Left colon (tissue), 2 donors: ENCODE data around the gene HHAT. TPM values are rescaled to one million over a fixed set of nuclear protein-coding genes. Genes with fewer than 3 reads are reported as not detected.
"Not testable (repeated sequence)": the region's sequence is repeated elsewhere in the genome, so short reads cannot be mapped to it uniquely, and the experiment has no call there.

ENCODE experiments used
- ATAC-seq: fragments of 200-7000 bp; cut with Tn5 transposase; one replicate; pipeline ENCODE4 v1.9.1; 2020; ENCODE audit warnings: mild to moderate bottlenecking, moderate library complexity
- DNase-seq, 2 donors: peaks; one replicate each; pipeline ENCODE4 v3.0.0-alpha.2; 2020
- intact Hi-C, 2 donors: fragments of 100-400 bp; cut with DNase I in 1 of 2; cut with micrococcal nuclease in 1 of 2; formaldehyde crosslinking; loops; one replicate each; pipeline versions ENCODE4 v1.11.2 to v1.14.0; 2022; cut with DNase I, micrococcal nuclease
- total RNA-seq, 2 donors: library from RNA; stranded (reverse); fragmentation: NEBNext Ultra II Directional; extraction: Animal tissue kit (Norgen Biotek cat#: 25700); gene quantifications; one replicate each; pipeline ENCODE4 v1.2.1, GENCODE V29; 2021
- donor health status: DM: no; HTN: no; CAD: no.
- donor health status: DM: yes; HTN: yes; CAD: no.

Gene HHAT
- total RNA-seq, 2 donors from 2014 or later = 4.6 to 6.8 TPM

- no peak for ATAC-seq
- no peak for DNase-seq
- intact Hi-C loops = no loop called here
These were observed 48.2 kb downstream of the HHAT start for GRCh38 chr1:210376836-210377372.

- intact Hi-C loops = no loop called here
- ATAC-seq (no peak), DNase-seq (no peak)
These were observed 49.1 kb downstream of the HHAT start for GRCh38 chr1:210377731-210378333.

GRCh38 chr1:210378736-210379135 lies 50.0 kb downstream of the HHAT start:
- intact Hi-C loops = no loop called here

GRCh38 chr1:210381934-210382333 lies 53.2 kb downstream of the HHAT start:
- no peak for ATAC-seq
- intact Hi-C loops = no loop called here
- no peak for DNase-seq

More at GRCh38 chr1:210378736-210379135, 50.0 kb downstream of the HHAT start:
- ATAC-seq (no peak), DNase-seq (no peak)

GRCh38 chr1:210384625-210385024 lies 55.9 kb downstream of the HHAT start:
- ATAC-seq (no peak), DNase-seq (no peak)
- intact Hi-C loops = no loop called here

GRCh38 chr1:210385228-210385627 lies 56.5 kb downstream of the HHAT start:
- intact Hi-C loops = no loop called here
- no peak for DNase-seq
- ATAC-seq = no peak

GRCh38 chr1:210394281-210394821 lies 65.6 kb downstream of the HHAT start:
- DNase-seq (no peak), ATAC-seq (no peak)
- intact Hi-C loops = no loop called here

GRCh38 chr1:210396541-210396940 lies 67.8 kb downstream of the HHAT start:
- no peak for DNase-seq
- no peak for ATAC-seq
- intact Hi-C loops = no loop called here

GRCh38 chr1:210397252-210397651 lies 68.5 kb downstream of the HHAT start:
- intact Hi-C loops = no loop called here

GRCh38 chr1:210397681-210398080 lies 69.0 kb downstream of the HHAT start:
- intact Hi-C loops = no loop called here
- DNase-seq = no peak
- ATAC-seq = no peak

More at GRCh38 chr1:210397252-210397651, 68.5 kb downstream of the HHAT start:
- DNase-seq (no peak), ATAC-seq (no peak)

GRCh38 chr1:210398466-210398865 lies 69.8 kb downstream of the HHAT start:
- intact Hi-C loops = no loop called here
- DNase-seq (no peak), ATAC-seq (no peak)

GRCh38 chr1:210400043-210400840 lies 71.5 kb downstream of the HHAT start:
- intact Hi-C loops = loop anchor here in 1 of 2 donors (5.0 to 10.0 kb wide), 2 partner anchors 255 to 737 kb away; no protein-coding TSS in a partner anchor
- ATAC-seq = peak; percentile 91
- DNase-seq = peak; percentile 34

GRCh38 chr1:210402560-210402959 lies 73.9 kb downstream of the HHAT start:
- DNase-seq (no peak), ATAC-seq (no peak)
- intact Hi-C loops = loop anchor here in 1 of 2 donors (5.0 to 10.0 kb wide), 2 partner anchors 258 to 735 kb away; no protein-coding TSS in a partner anchor

GRCh38 chr1:210405316-210405715 lies 76.6 kb downstream of the HHAT start:
- DNase-seq (no peak), ATAC-seq (no peak)
- intact Hi-C loops = loop anchor here in 1 of 2 donors (10.0 kb wide), 1 partner anchor 261 kb away; no protein-coding TSS in a partner anchor

GRCh38 chr1:210406341-210406740 lies 77.6 kb downstream of the HHAT start:
- ATAC-seq, DNase-seq: not testable (repeated sequence)
- intact Hi-C loops = loop anchor here in 1 of 2 donors (10.0 kb wide), 1 partner anchor 262 kb away; no protein-coding TSS in a partner anchor

GRCh38 chr1:210407207-210407886 lies 78.6 kb downstream of the HHAT start:
- ATAC-seq = peak; percentile 75
- intact Hi-C loops = loop anchor here in 1 of 2 donors (10.0 kb wide), 1 partner anchor 263 kb away; no protein-coding TSS in a partner anchor
- DNase-seq = peak in 1 of 2 donors; percentile 83

- intact Hi-C loops = loop anchor here in 1 of 2 donors (10.0 kb wide), 1 partner anchor 263 kb away; no protein-coding TSS in a partner anchor
- ATAC-seq (no peak), DNase-seq (no peak)
These were observed 79.2 kb downstream of the HHAT start for GRCh38 chr1:210407887-210408252.

- intact Hi-C loops = no loop called here
- ATAC-seq (no peak), DNase-seq (no peak)
These were observed 83.5 kb downstream of the HHAT start for GRCh38 chr1:210412240-210412639.

- ATAC-seq (no peak), DNase-seq (no peak)
- intact Hi-C loops = no loop called here
These were observed 85.2 kb downstream of the HHAT start for GRCh38 chr1:210413951-210414350.
